Prostate gland (tissue), 2 donors: ENCODE measurements around the gene TCF20. TPM values are rescaled to one million over a fixed set of nuclear protein-coding genes. Genes with fewer than 3 reads are reported as not detected.

Experiments used
- DNase-seq: peaks from one replicate; pipeline ENCODE4 v3.0.0-alpha.2; 2019; ENCODE audit warnings: low spot score
- H3K27ac ChIP-seq, 2 donors: fragments of 200-600 bp; sonication (generic); 2 replicates each; pipeline ENCODE4 v1.5.1; 2017 to 2019
- H3K27me3 ChIP-seq: fragments of 200-600 bp; sonication (generic); replicated peaks from 2 replicates; pipeline ENCODE4 v1.5.1; 2019; ENCODE audit not compliant: insufficient read depth
- H3K36me3 ChIP-seq, 2 donors: fragments of 200-600 bp; sonication (generic); 1 replicate in 1 of 2; 2 replicates in 1 of 2; pipeline versions ENCODE4 v1.5.1 to v1.8.1; 2017 to 2019
- H3K4me1 ChIP-seq: fragments of 200-600 bp; sonication (generic); replicated peaks from 2 replicates; pipeline ENCODE4 v1.5.1; 2019
- H3K4me3 ChIP-seq, 2 donors: fragments of 200-600 bp; sonication (generic); 2 replicates each; pipeline ENCODE4 v1.5.1; 2017 to 2019
- H3K9me3 ChIP-seq: fragments of 200-600 bp; sonication (generic); 2 replicates; pipeline ENCODE4 v1.5.1; 2017
- CTCF ChIP-seq, 4 experiments: fragments of 200-600 bp in 2 of 4; fragments of 450-650 bp in 2 of 4; sonication (generic) in 2 of 4; IDR thresholded peaks; 1 replicate in 3 of 4; 2 replicates in 1 of 4; pipeline ENCODE4 v1.5.1; 2016 to 2019; ENCODE audit warnings: antibody characterized with exemption in 4 of 4, mild to moderate bottlenecking in 2 of 4, moderate library complexity in 2 of 4
- POLR2A ChIP-seq: fragments of 450-650 bp; IDR thresholded peaks from one replicate; pipeline ENCODE4 v1.6.1; 2016; ENCODE audit warnings: antibody characterized with exemption, mild to moderate bottlenecking
- POLR2AphosphoS5 ChIP-seq: sonication (generic); formaldehyde crosslinking; IDR thresholded peaks from one replicate; pipeline ENCODE4 v1.6.1; 2017; ENCODE audit warnings: antibody characterized with exemption
- WGBS: methylation state at CpG from one replicate; pipeline ENCODE4 v1.1.5; 2018; 5-methylcytosine and 5-hydroxymethylcytosine counted together
- intact Hi-C: fragments of 100-400 bp; cut with DNase I; formaldehyde crosslinking; loops from one replicate; pipeline ENCODE4 v1.14.2; 2022
- total RNA-seq, 2 donors: library from RNA; depleted of rRNA; stranded (reverse); fragments of >200 nt; gene quantifications; one replicate each; pipeline ENCODE4 v1.1.0, GENCODE V29; 2016

TCF20 gene
- total RNA-seq, 2 donors from 2014 or later: 43.9 to 47.3 TPM

GRCh38 chr22:42306010-42306409 lies 35.6 kb upstream of the TCF20 start:
- Histone ChIP-seq H3K4me3 (no peak overlapping the region), H3K36me3 (no peaks in the 10 kb centered on the region), H3K9me3 (no peaks in the 10 kb centered on the region), H3K4me1 (no peaks in the 10 kb centered on the region), H3K27me3 (no peaks in the 10 kb centered on the region), H3K27ac (no peak overlapping the region)
- intact Hi-C loops: no loop called here
- DNase-seq: no peak
- TF ChIP-seq POLR2AphosphoS5: no peak
- no peak for TF ChIP-seq POLR2A
- no peak for TF ChIP-seq CTCF (IDR thresholded peaks at IDR 0.05)
- 87% methylated on average over 18 of the region's 18 CpGs for WGBS

GRCh38 chr22:42304324-42304790 lies 33.9 kb upstream of the TCF20 start:
- WGBS: 30% methylated on average over 8 of the region's 8 CpGs
- TF ChIP-seq POLR2AphosphoS5: no peak
- no peak for TF ChIP-seq POLR2A
- no peak for TF ChIP-seq CTCF (IDR thresholded peaks at IDR 0.05)
- intact Hi-C loops: no loop called here

GRCh38 chr22:42303396-42304323 lies 33.2 kb upstream of the TCF20 start:
- WGBS: 47% methylated on average over 21 of the region's 21 CpGs
- H3K4me1 ChIP-seq: peaks cover 2% of the 10 kb centered on the region
- H3K9me3 ChIP-seq: no peaks in the 10 kb centered on the region
- H3K27me3 ChIP-seq: no peaks in the 10 kb centered on the region
- H3K36me3 ChIP-seq: no peaks in the 10 kb centered on the region
- H3K4me3 ChIP-seq: no peak overlapping the region
- intact Hi-C loops: no loop called here
- no peak for DNase-seq
- no peak overlapping the region for H3K27ac ChIP-seq
- TF ChIP-seq POLR2A (no peak), CTCF (IDR thresholded peaks at IDR 0.05) (no peak), POLR2AphosphoS5 (no peak)

More at GRCh38 chr22:42304324-42304790, 33.9 kb upstream of the TCF20 start:
- Histone ChIP-seq H3K9me3 (no peaks in the 10 kb centered on the region), H3K4me1 (peaks cover 2% of the 10 kb centered on the region), H3K36me3 (no peaks in the 10 kb centered on the region), H3K27me3 (no peaks in the 10 kb centered on the region), H3K27ac (no peak overlapping the region), H3K4me3 (no peak overlapping the region)
- no peak for DNase-seq

GRCh38 chr22:42301742-42302102 lies 31.3 kb upstream of the TCF20 start:
- intact Hi-C loops: no loop called here
- H3K27me3 ChIP-seq: no peaks in the 10 kb centered on the region
- 87% methylated on average over 12 of the region's 12 CpGs for WGBS
- H3K36me3 ChIP-seq: no peaks in the 10 kb centered on the region
- DNase-seq: no peak
- TF ChIP-seq POLR2A (no peak), POLR2AphosphoS5 (no peak), CTCF (IDR thresholded peaks at IDR 0.05) (no peak)
- no peak overlapping the region for H3K4me3 ChIP-seq
- H3K27ac ChIP-seq: no peak overlapping the region
- H3K9me3 ChIP-seq: no peaks in the 10 kb centered on the region
- peaks cover 2% of the 10 kb centered on the region for H3K4me1 ChIP-seq
